Sigmoid colon (tissue), 7 donors: ENCODE results near the gene STX1B. TPM values are rescaled to one million over a fixed set of nuclear protein-coding genes. Genes with fewer than 3 reads are reported as not detected.
A peak's percentile ranks its signal among the peaks of the same experiment; 100 is the strongest.

Experiments used
- DNase-seq: peaks from one replicate; pipeline ENCODE4 v3.0.0-alpha.2; 2019
- H3K27ac ChIP-seq, 4 donors: fragments of 200-600 bp; sonication (generic); one replicate each; pipeline ENCODE4 v1.5.1; 2016 to 2019; ENCODE audit warnings: mild to moderate bottlenecking in 1 of 4
- H3K27me3 ChIP-seq, 3 donors: fragments of 200-600 bp; sonication (generic); one replicate each; pipeline ENCODE4 v1.5.1; 2019; ENCODE audit warnings: mild to moderate bottlenecking in 1 of 3
- H3K36me3 ChIP-seq, 4 donors: fragments of 200-600 bp; sonication (generic); one replicate each; pipeline ENCODE4 v1.5.1; 2016 to 2019
- H3K4me1 ChIP-seq, 4 donors: fragments of 200-600 bp; sonication (generic); one replicate each; pipeline ENCODE4 v1.5.1; 2017 to 2019
- H3K4me3 ChIP-seq, 4 donors: fragments of 200-600 bp; sonication (generic); one replicate each; pipeline ENCODE4 v1.5.1; 2017 to 2019; ENCODE audit warnings: mild to moderate bottlenecking in 2 of 4, moderate library complexity in 1 of 4
- H3K9me3 ChIP-seq, 4 donors: fragments of 200-600 bp in 3 of 4; sonication (generic) in 3 of 4; one replicate each; pipeline versions ENCODE4 v1.5.1 to v1.6.1; 2013 to 2019
- CTCF ChIP-seq, 4 experiments: fragments of 450-650 bp in 3 of 4; fragments of 200-600 bp in 1 of 4; IDR thresholded peaks; one replicate each; pipeline ENCODE4 v1.5.1; 2016 to 2019; ENCODE audit warnings: antibody characterized with exemption in 4 of 4, mild to moderate bottlenecking in 3 of 4, moderate library complexity in 2 of 4
- EP300 ChIP-seq, 4 donors: sonication (generic); formaldehyde crosslinking; IDR thresholded peaks; one replicate each; pipeline ENCODE4 v1.6.1; 2017; ENCODE audit warnings: antibody characterized with exemption in 4 of 4
- POLR2A ChIP-seq, 2 donors: fragments of 450-650 bp; IDR thresholded peaks; one replicate each; pipeline ENCODE4 v1.6.1; 2016; ENCODE audit warnings: antibody characterized with exemption in 2 of 2, mild to moderate bottlenecking in 2 of 2, moderate library complexity in 2 of 2
- POLR2AphosphoS5 ChIP-seq, 4 donors: sonication (generic); formaldehyde crosslinking; IDR thresholded peaks; one replicate each; pipeline ENCODE4 v1.6.1; 2017; ENCODE audit warnings: antibody characterized with exemption in 4 of 4
- WGBS, 2 donors: extraction: QIAGEN DNeasy Blood & Tissue Kit; methylation state at CpG; one replicate each; pipeline ENCODE4 v1.1.7; 2013; 5-methylcytosine and 5-hydroxymethylcytosine counted together
- intact Hi-C: fragments of 100-400 bp; cut with DNase I; formaldehyde crosslinking; loops from one replicate; pipeline ENCODE4 v1.15.1; 2023
- polyA plus RNA-seq, 3 donors: library from polyadenylated mRNA; stranded (reverse); fragments of 200-250 nt; gene quantifications; one replicate each; pipeline ENCODE4 v1.2.3, GENCODE V29; 2013
- total RNA-seq, 4 donors: library from RNA; depleted of rRNA; stranded (reverse); fragments of >200 nt; gene quantifications; one replicate each; pipeline ENCODE4 v1.1.0, GENCODE V29; 2016
- donor health status: healthy with polysubstance abuse.
- donor health status: Bipolar disorder and iron deficiency.
- donor health status: healthy.

STX1B gene
- total and polyA plus RNA-seq, 7 donors, result 0.60 to 4.4 (median 1.1) TPM; not detected in 1

- intact Hi-C loops, result no loop called here
- Histone ChIP-seq H3K27ac (no peak overlapping the region), H3K36me3 (no peaks in the 10 kb centered on the region), H3K4me1 (peaks cover 0 to under 1% (median 0%) of the 10 kb centered on the region in 4 donors), H3K9me3 (no peaks in the 10 kb centered on the region), H3K27me3 (peaks cover 6 to 30% (median 14%) of the 10 kb centered on the region in 3 donors), H3K4me3 (no peak overlapping the region)
- DNase-seq, result no peak
- TF ChIP-seq POLR2A (IDR thresholded peaks at IDR 0.05) (no peak), POLR2AphosphoS5 (IDR thresholded peaks at IDR 0.05) (no peak), CTCF (IDR thresholded peaks at IDR 0.05) (no peak), EP300 (IDR thresholded peaks at IDR 0.05) (no peak)
- 66 to 76% methylated on average over 16 of the region's 16 CpGs for WGBS, 2 donors
Measured at GRCh38 chr16:31005350-31006085, 4.9 kb downstream of the STX1B start.

DNA sequence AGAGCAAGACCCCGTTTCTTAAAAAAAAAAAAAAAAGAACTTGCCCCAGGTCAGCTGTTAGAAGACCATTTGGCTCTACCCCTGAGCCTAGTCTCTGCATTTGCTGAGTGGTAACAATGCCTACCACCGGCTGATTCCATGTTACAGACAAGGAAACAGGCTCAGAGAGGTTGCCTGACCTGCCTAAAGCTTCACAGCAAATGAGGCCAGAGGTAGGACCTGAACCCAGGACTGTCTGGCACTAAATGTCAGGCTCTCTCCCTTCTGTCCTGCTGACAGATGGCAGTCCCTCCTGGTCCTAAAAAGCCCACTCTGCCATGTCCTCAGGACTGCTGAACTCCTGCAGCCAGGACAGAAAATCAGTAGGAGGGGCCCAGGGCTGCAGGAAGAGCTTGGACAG is 5.8 kb downstream of the STX1B start:
- Histone ChIP-seq H3K36me3 (no peaks in the 10 kb centered on the region), H3K27ac (no peak overlapping the region), H3K4me3 (no peak overlapping the region), H3K4me1 (no peaks in the 10 kb centered on the region), H3K27me3 (peaks cover 2 to 22% (median 6%) of the 10 kb centered on the region in 3 donors), H3K9me3 (no peaks in the 10 kb centered on the region)
- TF ChIP-seq POLR2A (IDR thresholded peaks at IDR 0.05) (no peak), CTCF (IDR thresholded peaks at IDR 0.05) (no peak), POLR2AphosphoS5 (IDR thresholded peaks at IDR 0.05) (no peak), EP300 (IDR thresholded peaks at IDR 0.05) (no peak)
- no peak for DNase-seq
- WGBS, 2 donors, result 64 to 89% methylated on average over 2 of the region's 2 CpGs
- intact Hi-C loops, result no loop called here

DNA sequence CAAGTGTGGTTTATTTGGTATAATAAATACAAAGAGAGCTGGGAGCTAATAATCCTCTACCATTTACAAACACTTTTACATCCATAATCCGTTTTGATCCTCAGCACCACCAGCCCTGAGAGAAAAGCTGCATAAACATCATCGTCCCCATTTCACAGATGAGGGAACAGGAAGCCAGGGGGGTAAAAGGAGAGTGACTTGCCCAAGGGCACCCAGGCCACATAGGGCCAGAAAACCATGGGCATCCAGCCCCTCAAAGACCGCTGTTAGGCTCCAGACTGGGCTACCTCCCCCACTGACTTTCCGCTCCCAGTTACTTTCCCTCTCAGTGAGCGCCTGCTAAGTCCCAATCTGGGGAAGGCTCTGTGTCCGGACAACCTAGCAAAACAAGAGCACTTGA is 6.7 kb downstream of the STX1B start:
- H3K4me3 ChIP-seq, result no peak overlapping the region
- no peaks in the 10 kb centered on the region for H3K36me3 ChIP-seq
- H3K9me3 ChIP-seq, result no peaks in the 10 kb centered on the region
- H3K27ac ChIP-seq, result no peak overlapping the region
- 83 to 85% methylated on average over 6 of the region's 6 CpGs for WGBS, 2 donors
- no peaks in the 10 kb centered on the region for H3K4me1 ChIP-seq
- H3K27me3 ChIP-seq, result peaks cover 0 to 12% (median 2%) of the 10 kb centered on the region in 3 donors
- TF ChIP-seq CTCF (IDR thresholded peaks at IDR 0.05) (no peak), POLR2A (IDR thresholded peaks at IDR 0.05) (no peak), POLR2AphosphoS5 (IDR thresholded peaks at IDR 0.05) (no peak), EP300 (IDR thresholded peaks at IDR 0.05) (no peak)
- DNase-seq, result no peak
- intact Hi-C loops, result no loop called here

GRCh38 chr16:31002862-31003341 is 7.5 kb downstream of the STX1B start:
- H3K27me3 ChIP-seq, result peaks cover 0 to 4% (median 0%) of the 10 kb centered on the region in 3 donors
- DNase-seq, result no peak
- no peak overlapping the region for H3K4me3 ChIP-seq
- intact Hi-C loops, result no loop called here
- H3K4me1 ChIP-seq, result peaks cover 0 to under 1% (median 0%) of the 10 kb centered on the region in 4 donors
- peak overlapping the region in 2 of 4 donors; percentile 27 to 32 for H3K27ac ChIP-seq
- no peaks in the 10 kb centered on the region for H3K9me3 ChIP-seq
- TF ChIP-seq POLR2A (IDR thresholded peaks at IDR 0.05), result no peak
- no peak for TF ChIP-seq EP300 (IDR thresholded peaks at IDR 0.05)
- no peaks in the 10 kb centered on the region for H3K36me3 ChIP-seq
- 88 to 89% methylated on average over 9 of the region's 9 CpGs for WGBS, 2 donors

DNA sequence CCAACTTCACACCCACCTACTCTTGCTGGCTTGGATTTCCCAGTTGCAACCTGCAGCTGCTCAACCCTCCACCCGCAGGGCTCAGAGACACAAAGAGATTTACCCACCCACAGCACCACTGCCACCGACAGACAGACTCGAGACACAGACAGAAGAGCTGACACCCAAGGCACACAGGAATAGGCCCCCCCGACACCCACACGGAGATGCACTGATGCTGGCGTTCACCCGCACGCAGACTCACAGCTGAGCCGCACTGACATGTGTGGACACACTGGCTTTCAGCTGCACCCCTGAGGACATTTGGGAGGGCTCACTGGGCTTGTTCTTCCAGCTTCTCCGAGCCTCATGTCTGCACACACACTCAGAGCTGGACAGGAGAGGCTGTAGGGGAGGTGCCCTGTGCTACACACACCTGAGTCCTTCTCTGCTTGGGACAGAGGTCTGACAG is 8.2 kb downstream of the STX1B start:
- DNase-seq, result no peak
- Histone ChIP-seq H3K36me3 (no peaks in the 10 kb centered on the region), H3K4me1 (peaks cover 0 to 7% (median 5%) of the 10 kb centered on the region in 4 donors), H3K9me3 (no peaks in the 10 kb centered on the region), H3K27ac (peak overlapping the region in 1 of 4 donors; percentile 27), H3K4me3 (no peak overlapping the region), H3K27me3 (no peaks in the 10 kb centered on the region)
- TF ChIP-seq CTCF (IDR thresholded peaks at IDR 0.05) (no peak), POLR2AphosphoS5 (IDR thresholded peaks at IDR 0.05) (no peak), EP300 (IDR thresholded peaks at IDR 0.05) (no peak), POLR2A (IDR thresholded peaks at IDR 0.05) (no peak)
- intact Hi-C loops, result no loop called here
- WGBS, 2 donors, result 80 to 83% methylated on average over 10 of the region's 10 CpGs
